ENCODE data around the gene ZNF479. TPM values are rescaled to one million over a fixed set of nuclear protein-coding genes. Genes with fewer than 3 reads are reported as not detected.
"Not testable (repeated sequence)": the region's sequence is repeated elsewhere in the genome, so short reads cannot be mapped to it uniquely, and the experiment has no call there.

ZNF479 gene
- not detected in 2 replicates for total RNA-seq

DNA sequence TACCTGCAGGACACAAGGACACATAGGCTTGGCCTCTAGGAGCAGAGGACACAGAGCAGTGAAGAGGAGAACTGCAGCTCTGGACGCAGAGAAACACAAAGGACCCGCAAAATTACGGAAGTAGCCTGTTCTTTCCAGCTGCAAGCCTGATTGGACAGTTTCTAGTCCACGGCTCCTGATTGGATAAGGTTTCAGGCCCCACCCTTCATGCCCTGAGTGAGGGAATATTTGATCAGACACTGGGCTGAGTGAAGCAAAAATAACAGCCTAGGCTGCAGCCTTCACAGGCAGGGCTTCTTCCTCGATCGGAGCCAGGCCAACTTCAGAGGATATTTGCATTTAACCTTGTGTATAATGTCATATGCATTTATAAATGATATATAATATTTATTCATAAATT, at the start of gene ZNF479:
TSS of gene ZNF479 (minus strand) at position 101 of the 400 bp plus-strand sequence. CDS start 112 bp downstream, outside the sequence.
- DNase-seq (ENCODE audit: low read depth, low spot score) = not testable (repeated sequence)

GRCh38 chr7:57182031-57182430, 49.8 kb upstream of the ZNF479 start:
- no peak for DNase-seq (ENCODE audit: low read depth, low spot score)

GRCh38 chr7:57181281-57181680, 49.0 kb upstream of the ZNF479 start:
- no peak for DNase-seq (ENCODE audit: low read depth, low spot score)

DNA sequence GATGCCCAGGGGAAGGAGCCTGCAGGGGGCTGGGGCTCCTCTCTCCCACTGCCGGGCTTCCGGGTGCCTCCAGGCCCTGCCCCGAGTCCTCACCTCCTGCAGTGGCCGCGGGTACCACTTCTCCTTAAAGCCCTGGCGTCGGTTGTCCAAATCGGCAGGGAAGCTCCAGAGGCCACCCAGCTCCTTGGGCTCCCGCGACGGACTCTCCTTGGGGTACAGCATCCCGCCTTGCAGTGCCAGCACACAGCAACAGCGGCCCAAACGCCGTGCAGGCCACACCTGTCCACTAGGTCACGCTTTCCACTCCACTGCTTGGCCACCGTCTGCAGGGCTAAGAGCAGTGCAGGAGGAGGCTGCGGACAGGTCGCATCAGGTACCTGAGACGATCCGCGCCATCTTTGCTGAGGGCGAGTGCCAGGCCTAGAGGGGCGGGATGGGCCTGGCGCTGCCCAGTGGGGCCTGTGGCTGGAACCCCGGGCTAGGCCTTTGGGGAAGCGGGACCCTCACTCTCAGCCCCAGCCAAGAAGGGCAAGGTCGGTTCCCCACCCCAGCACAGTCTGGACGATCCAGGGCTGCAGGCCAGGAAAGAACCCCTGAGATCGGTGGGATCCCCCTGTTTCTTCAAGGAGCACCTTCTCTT, 47.7 kb upstream of the ZNF479 start:
- no peak for DNase-seq (ENCODE audit: low read depth, low spot score)

GRCh38 chr7:57178768-57179139, 46.5 kb upstream of the ZNF479 start:
- no peak for DNase-seq (ENCODE audit: low read depth, low spot score)

- DNase-seq (ENCODE audit: low read depth, low spot score) = no peak
These were observed 45.9 kb upstream of the ZNF479 start for GRCh38 chr7:57177856-57178767.

DNA sequence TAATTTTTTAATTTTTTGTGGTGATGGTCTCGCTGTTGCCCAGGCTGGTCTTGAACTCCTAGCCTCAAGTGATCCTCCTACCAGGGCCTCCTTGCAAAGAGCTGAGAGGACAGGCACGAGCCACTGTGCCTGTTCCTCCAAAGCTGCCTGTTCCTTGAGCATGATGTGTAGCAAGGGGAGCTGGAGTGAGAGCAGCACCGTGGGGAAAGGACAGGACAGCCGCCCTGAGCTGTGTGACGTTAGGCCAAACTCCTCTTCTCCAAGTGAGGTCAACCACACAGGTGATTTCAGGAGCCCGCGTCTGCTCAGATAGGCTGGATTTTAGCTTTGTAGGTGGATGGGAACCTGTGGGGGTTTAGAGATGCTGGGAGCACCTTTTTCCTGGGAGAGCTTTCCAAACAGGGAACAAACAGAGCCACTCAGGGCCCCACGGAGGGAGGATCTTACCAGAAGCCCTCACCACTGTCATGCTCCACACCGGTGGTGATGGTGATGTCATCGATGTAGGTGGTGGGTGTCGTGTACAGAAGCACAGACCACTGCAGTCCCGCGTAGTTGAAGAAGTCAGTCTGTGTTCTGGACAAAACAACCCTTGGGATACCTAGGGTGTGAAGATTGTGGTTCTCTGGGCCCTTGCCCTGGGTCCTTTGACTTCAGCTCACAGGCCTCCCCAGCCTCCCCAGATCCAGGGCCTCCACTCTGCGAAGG, 44.8 kb upstream of the ZNF479 start:
- DNase-seq (ENCODE audit: low read depth, low spot score) = no peak

GRCh38 chr7:57165285-57165899, 33.2 kb upstream of the ZNF479 start:
- DNase-seq (ENCODE audit: low read depth, low spot score) = no peak

DNA sequence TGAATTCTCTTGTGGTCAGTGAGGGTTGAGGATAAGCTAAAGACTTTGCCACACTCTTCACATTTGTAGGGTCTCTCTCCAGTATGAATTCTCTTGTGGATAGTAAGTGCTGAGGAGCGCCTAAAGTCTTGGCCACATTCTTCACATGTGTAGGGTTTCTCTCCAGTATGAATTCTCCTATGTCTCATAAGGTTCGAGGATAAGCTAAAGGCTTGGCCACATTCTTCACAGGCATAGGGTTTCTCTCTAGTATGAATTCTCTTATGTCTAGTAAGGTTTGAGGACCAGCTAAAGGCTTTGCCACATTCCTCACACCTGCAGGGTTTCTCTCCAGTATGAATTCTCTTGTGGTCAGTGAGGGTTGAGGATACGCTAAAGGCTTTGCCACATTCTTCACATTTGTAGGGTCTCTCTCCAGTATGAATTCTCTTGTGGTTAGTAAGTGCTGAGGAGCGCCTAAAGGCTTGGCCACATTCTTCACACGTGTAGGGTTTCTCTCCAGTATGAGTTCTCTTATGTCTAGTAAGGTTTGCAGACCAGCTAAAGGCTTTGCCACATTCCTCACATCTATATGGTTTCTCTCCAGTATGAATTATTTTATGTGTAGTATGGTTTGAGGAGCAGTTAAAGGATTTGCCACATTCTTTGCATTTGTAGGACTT, 12.0 kb downstream of the ZNF479 start:
- DNase-seq (ENCODE audit: low read depth, low spot score) = not testable (repeated sequence)
